Sigmoid colon (tissue), 3 donors: ENCODE measurements around the gene CDH13.

Source experiments
- POLR2A ChIP-seq, 2 donors: fragments of 450-650 bp; IDR thresholded peaks; one replicate each; pipeline ENCODE4 v1.6.1; 2016; ENCODE audit warnings: antibody characterized with exemption in 2 of 2, mild to moderate bottlenecking in 2 of 2, moderate library complexity in 2 of 2
- TF ChIP-seq, protein P1 (sequence below), 4 experiments: fragments of 450-650 bp in 3 of 4; fragments of 200-600 bp in 1 of 4; IDR thresholded peaks; one replicate each; pipeline ENCODE4 v1.5.1; 2016 to 2019; ENCODE audit warnings: antibody characterized with exemption in 4 of 4, mild to moderate bottlenecking in 3 of 4, moderate library complexity in 2 of 4

DNA sequence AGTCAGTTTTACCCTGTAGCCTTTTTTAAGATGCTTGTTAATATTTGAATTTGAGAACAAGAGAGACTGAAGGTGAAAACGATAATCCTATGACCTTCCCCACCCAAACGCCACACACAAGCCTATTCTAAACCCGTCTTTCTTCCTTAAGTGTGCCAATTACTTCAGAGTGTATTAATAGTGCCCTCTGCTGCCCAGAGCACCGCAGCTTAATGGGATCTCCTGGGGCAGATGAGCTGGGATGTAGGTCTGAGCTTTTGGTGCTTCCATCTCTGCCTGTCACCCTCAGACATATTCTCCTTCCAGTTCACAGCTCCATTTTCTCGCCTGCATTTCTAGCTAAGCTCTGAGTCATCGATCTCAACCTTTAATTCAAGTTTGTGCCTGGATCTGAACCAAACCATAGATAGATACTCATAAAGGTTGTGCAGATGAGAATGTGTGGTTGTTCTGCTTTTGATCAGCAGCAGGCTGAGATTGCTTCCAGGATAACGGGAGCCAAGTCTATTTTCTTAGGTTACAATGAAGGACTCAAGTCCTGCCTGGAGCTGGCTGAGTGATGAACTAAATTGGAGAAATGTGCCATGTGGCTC lies 46.4 kb upstream of the CDH13 start:
- TF ChIP-seq, protein P1, sequence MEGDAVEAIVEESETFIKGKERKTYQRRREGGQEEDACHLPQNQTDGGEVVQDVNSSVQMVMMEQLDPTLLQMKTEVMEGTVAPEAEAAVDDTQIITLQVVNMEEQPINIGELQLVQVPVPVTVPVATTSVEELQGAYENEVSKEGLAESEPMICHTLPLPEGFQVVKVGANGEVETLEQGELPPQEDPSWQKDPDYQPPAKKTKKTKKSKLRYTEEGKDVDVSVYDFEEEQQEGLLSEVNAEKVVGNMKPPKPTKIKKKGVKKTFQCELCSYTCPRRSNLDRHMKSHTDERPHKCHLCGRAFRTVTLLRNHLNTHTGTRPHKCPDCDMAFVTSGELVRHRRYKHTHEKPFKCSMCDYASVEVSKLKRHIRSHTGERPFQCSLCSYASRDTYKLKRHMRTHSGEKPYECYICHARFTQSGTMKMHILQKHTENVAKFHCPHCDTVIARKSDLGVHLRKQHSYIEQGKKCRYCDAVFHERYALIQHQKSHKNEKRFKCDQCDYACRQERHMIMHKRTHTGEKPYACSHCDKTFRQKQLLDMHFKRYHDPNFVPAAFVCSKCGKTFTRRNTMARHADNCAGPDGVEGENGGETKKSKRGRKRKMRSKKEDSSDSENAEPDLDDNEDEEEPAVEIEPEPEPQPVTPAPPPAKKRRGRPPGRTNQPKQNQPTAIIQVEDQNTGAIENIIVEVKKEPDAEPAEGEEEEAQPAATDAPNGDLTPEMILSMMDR (IDR thresholded peaks at IDR 0.05), result no peak
- no peak for TF ChIP-seq POLR2A (IDR thresholded peaks at IDR 0.05)
